Suprapubic skin (tissue), 4 donors: ENCODE results near the gene C1orf141.

Source experiments
- POLR2A ChIP-seq, 2 donors: fragments of 450-650 bp; IDR thresholded peaks; one replicate each; pipeline ENCODE4 v1.6.1; 2017; ENCODE audit warnings: antibody characterized with exemption in 2 of 2, mild to moderate bottlenecking in 2 of 2, moderate library complexity in 2 of 2
- POLR2AphosphoS5 ChIP-seq, 3 donors: sonication (generic); formaldehyde crosslinking; IDR thresholded peaks; one replicate each; pipeline ENCODE4 v1.6.1; 2017; ENCODE audit warnings: antibody characterized with exemption in 3 of 3

- TF ChIP-seq POLR2AphosphoS5 (IDR thresholded peaks at IDR 0.05) (no peak), POLR2A (IDR thresholded peaks at IDR 0.05) (no peak)
These were observed 9.2 kb upstream of the C1orf141 start for GRCh38 chr1:67143966-67144365.
